ENCODE data around the gene NFU1. TPM values are rescaled to one million over a fixed set of nuclear protein-coding genes. Genes with fewer than 3 reads are reported as not detected.
A peak's percentile ranks its signal among the peaks of the same experiment; 100 is the strongest.

The NFU1 gene
- total and polyA plus RNA-seq, 2 of the 13 experiments (the other 11 are each of a cell fraction or from before 2014, with no cell fraction given): 39.1 to 84.0 TPM

DNA sequence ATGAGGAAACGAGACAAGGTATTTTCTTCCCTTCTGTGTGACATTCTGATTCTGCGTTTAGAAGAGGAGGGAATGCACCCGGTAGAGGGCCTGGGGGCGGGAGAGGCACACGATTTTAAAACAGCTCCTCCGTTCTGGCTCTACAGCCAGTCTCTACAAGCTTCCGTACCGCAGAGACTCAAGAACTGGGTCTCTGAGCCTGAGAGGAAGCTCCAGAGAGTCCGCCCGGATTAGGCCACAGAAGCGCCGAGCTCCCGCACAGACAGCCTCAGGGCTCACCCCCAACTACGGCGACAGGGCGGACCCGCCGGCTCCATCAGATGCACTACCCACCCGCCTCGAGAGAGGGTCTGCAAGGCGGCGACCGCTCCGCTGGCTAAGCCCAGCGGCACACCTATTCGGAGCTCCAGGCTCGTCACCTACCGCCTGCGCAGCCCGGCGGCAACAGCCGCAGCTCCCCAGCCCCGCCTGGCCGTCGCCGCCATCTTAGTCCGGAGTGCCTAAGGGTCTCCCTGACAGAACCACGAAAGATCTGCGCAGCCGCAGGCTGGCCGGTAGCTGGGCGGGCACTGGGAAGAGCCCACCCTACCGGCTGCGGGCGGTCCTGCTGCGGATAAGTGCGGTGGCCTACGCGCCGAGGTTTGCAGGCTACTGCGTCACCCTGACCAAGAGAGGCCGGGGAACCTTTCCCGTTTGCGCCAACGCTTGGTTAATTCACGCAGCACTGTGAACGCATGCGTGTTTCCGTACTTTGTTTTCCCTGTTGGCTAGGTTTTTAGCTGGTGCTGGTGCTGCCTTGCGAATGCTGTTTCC, at the start of gene NFU1 (continued):
- TF ChIP-seq HOXA9 (CRISPR knock-in tag; IDR thresholded peaks at IDR 0.05; ENCODE audit: borderline replicate concordance) (no peak), PLRG1 (conservative IDR thresholded peaks at IDR 0.05) (no peak), ZNF878 (CRISPR knock-in tag; IDR thresholded peaks at IDR 0.05) (no peak; the same call in 1 of the 2 replicates), SIN3B (IDR thresholded peaks at IDR 0.05; ENCODE audit: low read length) (peak; percentile 68), GLI4 (CRISPR knock-in tag; IDR thresholded peaks at IDR 0.05; ENCODE audit: borderline replicate concordance) (peak; percentile 41; the same call in 1 of the 2 replicates), SIN3A (IDR thresholded peaks at IDR 0.05; ENCODE audit: borderline replicate concordance, low read depth, low read length) (peak; percentile 43; the same call in 1 of the 2 replicates), CEBPB (IDR thresholded peaks at IDR 0.05; ENCODE audit: borderline replicate concordance, low read depth, low read length) (peak; percentile 53; the same call in 1 of the 2 replicates), NR3C1 (CRISPR knock-in tag; IDR thresholded peaks at IDR 0.05) (no peak), HES4 (CRISPR knock-in tag; IDR thresholded peaks at IDR 0.05; ENCODE audit: borderline replicate concordance) (peak; percentile 64; the same call in 1 of the 2 replicates), PBX3 (CRISPR knock-in tag; IDR thresholded peaks at IDR 0.05; ENCODE audit: borderline replicate concordance) (no peak), ETV6 (CRISPR knock-in tag; conservative IDR thresholded peaks at IDR 0.05) (peak; percentile 88), RNF2 (conservative IDR thresholded peaks at IDR 0.05; ENCODE audit: low read depth) (0 out of 2 replicates have a peak, but pooled peaks have one; percentile 25), DNMT3B (CRISPR knock-in tag; conservative IDR thresholded peaks at IDR 0.05) (peak; percentile 77; the same call in 1 of the 2 replicates), PPARG (CRISPR knock-in tag; conservative IDR thresholded peaks at IDR 0.05) (peak; percentile 62; the same call in 1 of the 2 replicates), ZNF639 (CRISPR knock-in tag; conservative IDR thresholded peaks at IDR 0.05) (peak; percentile 68; the same call in 1 of the 2 replicates), XBP1 (CRISPR knock-in tag; IDR thresholded peaks at IDR 0.05) (no peak), ZNF770 (CRISPR knock-in tag; IDR thresholded peaks at IDR 0.05) (peak; percentile 64), ZNF124 (CRISPR knock-in tag; IDR thresholded peaks at IDR 0.05) (peak; percentile 95), ZBTB1 (CRISPR knock-in tag; IDR thresholded peaks at IDR 0.05; ENCODE audit: borderline replicate concordance) (no peak)
- TF ChIP-seq, protein P1, sequence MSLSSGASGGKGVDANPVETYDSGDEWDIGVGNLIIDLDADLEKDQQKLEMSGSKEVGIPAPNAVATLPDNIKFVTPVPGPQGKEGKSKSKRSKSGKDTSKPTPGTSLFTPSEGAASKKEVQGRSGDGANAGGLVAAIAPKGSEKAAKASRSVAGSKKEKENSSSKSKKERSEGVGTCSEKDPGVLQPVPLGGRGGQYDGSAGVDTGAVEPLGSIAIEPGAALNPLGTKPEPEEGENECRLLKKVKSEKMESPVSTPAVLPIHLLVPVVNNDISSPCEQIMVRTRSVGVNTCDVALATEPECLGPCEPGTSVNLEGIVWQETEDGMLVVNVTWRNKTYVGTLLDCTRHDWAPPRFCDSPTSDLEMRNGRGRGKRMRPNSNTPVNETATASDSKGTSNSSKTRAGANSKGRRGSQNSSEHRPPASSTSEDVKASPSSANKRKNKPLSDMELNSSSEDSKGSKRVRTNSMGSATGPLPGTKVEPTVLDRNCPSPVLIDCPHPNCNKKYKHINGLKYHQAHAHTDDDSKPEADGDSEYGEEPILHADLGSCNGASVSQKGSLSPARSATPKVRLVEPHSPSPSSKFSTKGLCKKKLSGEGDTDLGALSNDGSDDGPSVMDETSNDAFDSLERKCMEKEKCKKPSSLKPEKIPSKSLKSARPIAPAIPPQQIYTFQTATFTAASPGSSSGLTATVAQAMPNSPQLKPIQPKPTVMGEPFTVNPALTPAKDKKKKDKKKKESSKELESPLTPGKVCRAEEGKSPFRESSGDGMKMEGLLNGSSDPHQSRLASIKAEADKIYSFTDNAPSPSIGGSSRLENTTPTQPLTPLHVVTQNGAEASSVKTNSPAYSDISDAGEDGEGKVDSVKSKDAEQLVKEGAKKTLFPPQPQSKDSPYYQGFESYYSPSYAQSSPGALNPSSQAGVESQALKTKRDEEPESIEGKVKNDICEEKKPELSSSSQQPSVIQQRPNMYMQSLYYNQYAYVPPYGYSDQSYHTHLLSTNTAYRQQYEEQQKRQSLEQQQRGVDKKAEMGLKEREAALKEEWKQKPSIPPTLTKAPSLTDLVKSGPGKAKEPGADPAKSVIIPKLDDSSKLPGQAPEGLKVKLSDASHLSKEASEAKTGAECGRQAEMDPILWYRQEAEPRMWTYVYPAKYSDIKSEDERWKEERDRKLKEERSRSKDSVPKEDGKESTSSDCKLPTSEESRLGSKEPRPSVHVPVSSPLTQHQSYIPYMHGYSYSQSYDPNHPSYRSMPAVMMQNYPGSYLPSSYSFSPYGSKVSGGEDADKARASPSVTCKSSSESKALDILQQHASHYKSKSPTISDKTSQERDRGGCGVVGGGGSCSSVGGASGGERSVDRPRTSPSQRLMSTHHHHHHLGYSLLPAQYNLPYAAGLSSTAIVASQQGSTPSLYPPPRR (CRISPR knock-in tag; IDR thresholded peaks at IDR 0.05; ENCODE audit: borderline replicate concordance): peak; percentile 72; the same call in 1 of the 2 replicates

Data from HepG2 (cell line).